ENCODE measurements around the gene NDRG3.

NDRG3 gene

GRCh38 chr20:36745927-36746659 lies at the start of gene NDRG3:
NDRG3 (minus strand) TSS chr20:36746090; CDS start chr20:36721735, 24,355 bp downstream.
- Histone ChIP-seq H3K36me3 (ENCODE audit: insufficient read depth, low read length) (no peaks in the 10 kb centered on the region), H2AFZ (ENCODE audit: low read length, unreplicated experiment) (peak within 1 kb of the TSS; percentile 98), H3K4me1 (ENCODE audit: control insufficient read depth, insufficient read depth, low read length, unreplicated experiment) (peaks cover 14% of the 10 kb centered on the region), H3K79me2 (ENCODE audit: control insufficient read depth, insufficient read depth, low read length, unreplicated experiment) (no peaks in the 10 kb centered on the region), H3K4me3 (ENCODE audit: low read depth, low read length) (peak within 1 kb of the TSS; percentile 79), H3K27me3 (ENCODE audit: insufficient read depth, low read length) (no peaks in the 10 kb centered on the region), H3K27ac (ENCODE audit: low read depth, low read length) (no peak within 1 kb of the TSS)

DNA sequence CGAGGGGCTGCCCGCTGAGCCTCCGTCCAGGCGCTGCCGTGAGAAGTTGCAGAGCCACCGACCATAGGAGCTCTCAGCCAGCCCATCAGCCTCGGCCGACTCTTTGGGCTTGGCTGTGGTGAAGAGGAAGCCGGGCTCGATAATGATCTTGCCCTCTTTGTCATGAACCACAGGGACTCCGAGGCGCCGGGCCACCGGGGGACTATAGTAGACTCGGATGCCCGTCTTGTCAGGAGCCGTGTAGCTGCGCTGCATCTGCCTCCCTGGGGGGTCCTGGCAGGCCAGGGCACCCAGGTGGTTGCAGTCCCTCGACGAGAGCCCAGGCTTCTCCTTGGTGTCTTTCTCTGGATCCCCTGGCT lies 48.2 kb upstream of the NDRG3 start:
- H3K27me3 ChIP-seq (ENCODE audit: insufficient read depth, low read length), result no peaks in the 10 kb centered on the region
- H3K27ac ChIP-seq (ENCODE audit: low read depth, low read length), result no peak overlapping the region
- no peak overlapping the region for H2AFZ ChIP-seq (ENCODE audit: low read length, unreplicated experiment)
- no peak overlapping the region for H3K4me3 ChIP-seq (ENCODE audit: low read depth, low read length)
- peaks cover 7% of the 10 kb centered on the region; the same call in 1 of the 2 replicates for H3K36me3 ChIP-seq (ENCODE audit: insufficient read depth, low read length)
- no peaks in the 10 kb centered on the region for H3K79me2 ChIP-seq (ENCODE audit: control insufficient read depth, insufficient read depth, low read length, unreplicated experiment)
- H3K4me1 ChIP-seq (ENCODE audit: control insufficient read depth, insufficient read depth, low read length, unreplicated experiment), result no peaks in the 10 kb centered on the region

DNA sequence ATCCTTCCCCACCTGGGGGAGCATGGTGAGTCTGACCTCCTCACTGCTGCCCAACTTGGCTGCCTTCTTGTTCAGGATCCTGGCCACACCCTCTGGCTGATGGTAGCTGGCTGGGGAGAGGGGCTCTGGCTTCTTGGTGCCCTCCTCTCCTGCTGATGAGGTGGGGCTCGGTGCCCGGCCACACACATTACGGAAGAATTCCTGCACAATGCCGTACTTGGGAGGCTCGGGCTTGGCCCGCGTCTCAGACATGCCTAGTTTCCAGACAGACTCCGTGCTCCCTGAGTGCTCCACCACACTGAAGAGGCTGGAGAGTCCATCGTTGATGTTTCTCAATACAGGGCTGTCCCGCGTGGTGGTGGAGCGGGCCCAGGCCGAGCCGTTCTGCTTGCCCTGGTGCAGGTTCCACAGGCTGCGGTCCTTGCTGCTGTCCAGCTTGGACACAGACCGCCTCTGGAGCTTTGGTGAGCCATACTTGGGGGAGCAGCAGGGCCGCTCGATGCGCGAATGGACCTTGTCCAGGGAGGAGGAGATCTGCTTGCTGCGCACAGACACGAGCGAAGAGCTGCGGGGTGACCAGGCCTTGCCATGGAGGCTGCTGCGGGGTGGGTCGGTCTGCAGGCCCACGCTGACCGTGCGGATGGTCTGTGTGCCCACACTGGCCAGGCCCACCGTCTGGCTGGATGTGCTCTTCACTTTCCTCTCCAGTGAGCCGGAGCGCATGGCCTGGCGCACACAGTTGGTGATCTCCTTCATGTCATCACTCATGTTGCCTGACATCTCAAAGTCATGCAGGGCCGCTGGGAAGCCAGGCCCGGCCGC lies 47.6 kb upstream of the NDRG3 start:
- H3K36me3 ChIP-seq (ENCODE audit: insufficient read depth, low read length), result peaks cover 7% of the 10 kb centered on the region; the same call in 1 of the 2 replicates
- no peaks in the 10 kb centered on the region for H3K27me3 ChIP-seq (ENCODE audit: insufficient read depth, low read length)
- H3K79me2 ChIP-seq (ENCODE audit: control insufficient read depth, insufficient read depth, low read length, unreplicated experiment), result no peaks in the 10 kb centered on the region
- H3K4me1 ChIP-seq (ENCODE audit: control insufficient read depth, insufficient read depth, low read length, unreplicated experiment), result no peaks in the 10 kb centered on the region
- no peak overlapping the region for H3K4me3 ChIP-seq (ENCODE audit: low read depth, low read length)
- H3K27ac ChIP-seq (ENCODE audit: low read depth, low read length), result no peak overlapping the region
- no peak overlapping the region for H2AFZ ChIP-seq (ENCODE audit: low read length, unreplicated experiment)

DNA sequence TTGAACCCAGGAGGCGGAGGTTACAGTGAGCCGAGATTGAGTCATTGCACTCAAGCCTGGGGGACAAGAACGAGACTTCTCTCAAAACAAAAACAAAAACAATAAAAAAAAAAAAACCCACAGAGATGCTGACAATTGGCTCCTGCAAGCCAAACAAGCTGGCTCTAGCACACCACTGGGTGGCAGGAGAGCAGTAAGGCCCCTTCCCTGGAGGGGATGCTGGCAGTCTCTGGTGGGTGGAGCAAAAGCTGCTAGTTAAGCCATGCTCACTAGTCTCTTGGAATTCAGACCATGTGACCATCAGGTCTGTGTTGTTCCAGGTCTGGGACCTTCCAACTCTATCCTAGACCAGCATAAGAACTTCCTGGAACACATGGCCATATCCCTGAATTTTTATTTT lies 46.5 kb upstream of the NDRG3 start:
- Histone ChIP-seq H3K27ac (ENCODE audit: low read depth, low read length) (no peak overlapping the region), H3K4me1 (ENCODE audit: control insufficient read depth, insufficient read depth, low read length, unreplicated experiment) (no peaks in the 10 kb centered on the region), H2AFZ (ENCODE audit: low read length, unreplicated experiment) (no peak overlapping the region), H3K4me3 (ENCODE audit: low read depth, low read length) (no peak overlapping the region), H3K79me2 (ENCODE audit: control insufficient read depth, insufficient read depth, low read length, unreplicated experiment) (no peaks in the 10 kb centered on the region), H3K36me3 (ENCODE audit: insufficient read depth, low read length) (peaks cover 4% of the 10 kb centered on the region; the same call in 1 of the 2 replicates), H3K27me3 (ENCODE audit: insufficient read depth, low read length) (no peaks in the 10 kb centered on the region)

- H3K36me3 ChIP-seq (ENCODE audit: insufficient read depth, low read length), result 0 out of 2 replicates have a peak, but pooled peaks cover 4% of the 10 kb centered on the region
- H3K4me3 ChIP-seq (ENCODE audit: low read depth, low read length), result no peak overlapping the region
These were observed 46.0 kb upstream of the NDRG3 start for GRCh38 chr20:36791862-36792261.

GRCh38 chr20:36786663-36787062 lies 40.8 kb upstream of the NDRG3 start:
- H3K27me3 ChIP-seq (ENCODE audit: insufficient read depth, low read length), result no peaks in the 10 kb centered on the region
- no peaks in the 10 kb centered on the region for H3K4me1 ChIP-seq (ENCODE audit: control insufficient read depth, insufficient read depth, low read length, unreplicated experiment)
- 0 out of 2 replicates have a peak, but pooled peaks cover 2% of the 10 kb centered on the region for H3K36me3 ChIP-seq (ENCODE audit: insufficient read depth, low read length)
- no peaks in the 10 kb centered on the region for H3K79me2 ChIP-seq (ENCODE audit: control insufficient read depth, insufficient read depth, low read length, unreplicated experiment)
- no peak overlapping the region for H3K27ac ChIP-seq (ENCODE audit: low read depth, low read length)
- H3K4me3 ChIP-seq (ENCODE audit: low read depth, low read length), result no peak overlapping the region
- no peak overlapping the region for H2AFZ ChIP-seq (ENCODE audit: low read length, unreplicated experiment)

More at GRCh38 chr20:36791862-36792261, 46.0 kb upstream of the NDRG3 start:
- H2AFZ ChIP-seq (ENCODE audit: low read length, unreplicated experiment), result no peak overlapping the region
- H3K79me2 ChIP-seq (ENCODE audit: control insufficient read depth, insufficient read depth, low read length, unreplicated experiment), result no peaks in the 10 kb centered on the region
- no peaks in the 10 kb centered on the region for H3K4me1 ChIP-seq (ENCODE audit: control insufficient read depth, insufficient read depth, low read length, unreplicated experiment)
- H3K27ac ChIP-seq (ENCODE audit: low read depth, low read length), result no peak overlapping the region
- no peaks in the 10 kb centered on the region for H3K27me3 ChIP-seq (ENCODE audit: insufficient read depth, low read length)

GRCh38 chr20:36786246-36786645 lies 40.4 kb upstream of the NDRG3 start:
- H3K79me2 ChIP-seq (ENCODE audit: control insufficient read depth, insufficient read depth, low read length, unreplicated experiment), result no peaks in the 10 kb centered on the region
- H3K27me3 ChIP-seq (ENCODE audit: insufficient read depth, low read length), result no peaks in the 10 kb centered on the region
- no peak overlapping the region for H3K4me3 ChIP-seq (ENCODE audit: low read depth, low read length)
- no peak overlapping the region for H3K27ac ChIP-seq (ENCODE audit: low read depth, low read length)
- H2AFZ ChIP-seq (ENCODE audit: low read length, unreplicated experiment), result no peak overlapping the region
- 0 out of 2 replicates have a peak, but pooled peaks cover 2% of the 10 kb centered on the region for H3K36me3 ChIP-seq (ENCODE audit: insufficient read depth, low read length)
- no peaks in the 10 kb centered on the region for H3K4me1 ChIP-seq (ENCODE audit: control insufficient read depth, insufficient read depth, low read length, unreplicated experiment)

GRCh38 chr20:36785308-36785707 lies 39.4 kb upstream of the NDRG3 start:
- no peaks in the 10 kb centered on the region for H3K4me1 ChIP-seq (ENCODE audit: control insufficient read depth, insufficient read depth, low read length, unreplicated experiment)
- H3K36me3 ChIP-seq (ENCODE audit: insufficient read depth, low read length), result 0 out of 2 replicates have a peak, but pooled peaks cover 2% of the 10 kb centered on the region
- H3K79me2 ChIP-seq (ENCODE audit: control insufficient read depth, insufficient read depth, low read length, unreplicated experiment), result no peaks in the 10 kb centered on the region
- H2AFZ ChIP-seq (ENCODE audit: low read length, unreplicated experiment), result no peak overlapping the region
- H3K4me3 ChIP-seq (ENCODE audit: low read depth, low read length), result no peak overlapping the region
- H3K27ac ChIP-seq (ENCODE audit: low read depth, low read length), result no peak overlapping the region
- H3K27me3 ChIP-seq (ENCODE audit: insufficient read depth, low read length), result no peaks in the 10 kb centered on the region

DNA sequence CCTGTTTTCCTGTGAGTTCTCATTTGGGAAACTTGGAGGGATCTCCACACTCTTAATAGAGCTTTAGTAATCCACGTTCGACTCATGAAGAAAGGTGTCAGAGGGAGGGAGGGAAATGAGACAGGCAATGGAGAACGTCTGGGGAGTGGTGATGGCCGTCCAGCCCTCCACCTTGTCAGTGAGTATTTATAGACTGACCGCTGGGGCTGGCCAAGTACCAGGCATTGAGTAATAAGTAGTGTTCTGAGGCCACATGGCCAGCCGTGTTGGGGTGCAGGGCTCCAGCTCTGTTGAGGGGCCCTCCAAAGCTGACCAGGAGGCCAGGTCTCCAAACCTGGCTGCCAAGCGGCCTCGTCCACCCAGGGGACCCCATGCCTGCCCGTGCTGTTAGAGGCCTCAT lies 39.0 kb upstream of the NDRG3 start:
- H3K27me3 ChIP-seq (ENCODE audit: insufficient read depth, low read length), result no peaks in the 10 kb centered on the region
- no peak overlapping the region for H3K27ac ChIP-seq (ENCODE audit: low read depth, low read length)
- H3K4me3 ChIP-seq (ENCODE audit: low read depth, low read length), result no peak overlapping the region
- 0 out of 2 replicates have a peak, but pooled peaks cover 2% of the 10 kb centered on the region for H3K36me3 ChIP-seq (ENCODE audit: insufficient read depth, low read length)
- no peaks in the 10 kb centered on the region for H3K4me1 ChIP-seq (ENCODE audit: control insufficient read depth, insufficient read depth, low read length, unreplicated experiment)
- H3K79me2 ChIP-seq (ENCODE audit: control insufficient read depth, insufficient read depth, low read length, unreplicated experiment), result no peaks in the 10 kb centered on the region
- H2AFZ ChIP-seq (ENCODE audit: low read length, unreplicated experiment), result no peak overlapping the region

DNA sequence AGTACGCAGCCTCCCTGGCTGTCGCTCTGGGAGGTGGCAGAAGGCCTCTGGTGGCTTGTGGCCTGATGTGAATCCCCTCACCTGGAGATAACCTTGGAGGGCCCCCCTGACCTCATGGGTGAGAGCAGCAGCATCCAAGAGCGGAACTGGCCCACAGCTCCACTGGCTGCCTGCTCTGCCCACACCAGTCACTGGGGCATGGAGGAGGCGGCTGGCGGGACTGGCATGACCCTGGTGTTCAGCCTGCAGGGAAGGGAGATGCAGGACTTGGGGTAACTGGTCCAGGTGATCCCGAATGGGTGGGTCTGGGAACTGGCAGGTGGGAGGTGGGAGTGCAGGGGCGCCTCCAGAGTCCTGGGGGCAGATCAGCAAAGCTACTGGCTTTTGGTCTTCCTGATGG lies 38.2 kb upstream of the NDRG3 start:
- no peaks in the 10 kb centered on the region for H3K27me3 ChIP-seq (ENCODE audit: insufficient read depth, low read length)
- H3K4me3 ChIP-seq (ENCODE audit: low read depth, low read length), result no peak overlapping the region
- no peak overlapping the region for H3K27ac ChIP-seq (ENCODE audit: low read depth, low read length)
- no peak overlapping the region for H2AFZ ChIP-seq (ENCODE audit: low read length, unreplicated experiment)
- H3K4me1 ChIP-seq (ENCODE audit: control insufficient read depth, insufficient read depth, low read length, unreplicated experiment), result no peaks in the 10 kb centered on the region
- 0 out of 2 replicates have a peak, but pooled peaks cover 2% of the 10 kb centered on the region for H3K36me3 ChIP-seq (ENCODE audit: insufficient read depth, low read length)
- no peaks in the 10 kb centered on the region for H3K79me2 ChIP-seq (ENCODE audit: control insufficient read depth, insufficient read depth, low read length, unreplicated experiment)
